GM19025 (cell line): ENCODE results near the gene DNM1L.
"Not testable (repeated sequence)": the region's sequence is repeated elsewhere in the genome, so short reads cannot be mapped to it uniquely, and the experiment has no call there.

Experiments
- ATAC-seq: cut with Tn5 transposase; IDR thresholded peaks from one replicate; pipeline ENCODE4 v1.9.1; 2021; ENCODE audit warnings: mild to moderate bottlenecking, low read depth, moderate library complexity; ENCODE audit not compliant: unreplicated experiment

The DNM1L gene

DNA sequence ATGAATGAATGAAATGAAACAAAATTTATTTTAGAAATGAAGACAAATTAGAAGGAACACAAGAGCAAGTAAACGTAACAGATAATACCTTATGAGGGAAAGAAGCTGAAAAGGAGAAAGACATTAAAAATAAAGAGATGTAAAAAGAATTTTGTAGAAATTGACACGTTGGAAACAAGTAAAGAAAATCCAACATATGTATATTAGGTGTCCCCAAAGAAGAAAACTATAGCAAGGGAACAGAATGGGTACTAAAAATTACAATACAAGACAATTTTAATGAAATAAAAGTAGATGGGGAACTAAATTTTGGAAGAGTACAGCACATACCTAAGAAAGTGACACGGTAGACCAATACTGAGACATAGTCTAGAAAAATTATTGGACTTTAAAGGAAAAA lies 16.7 kb downstream of the DNM1L start:
- no peak for ATAC-seq

- no peak for ATAC-seq
These were observed 18.3 kb downstream of the DNM1L start for GRCh38 chr12:32697445-32697844.

DNA sequence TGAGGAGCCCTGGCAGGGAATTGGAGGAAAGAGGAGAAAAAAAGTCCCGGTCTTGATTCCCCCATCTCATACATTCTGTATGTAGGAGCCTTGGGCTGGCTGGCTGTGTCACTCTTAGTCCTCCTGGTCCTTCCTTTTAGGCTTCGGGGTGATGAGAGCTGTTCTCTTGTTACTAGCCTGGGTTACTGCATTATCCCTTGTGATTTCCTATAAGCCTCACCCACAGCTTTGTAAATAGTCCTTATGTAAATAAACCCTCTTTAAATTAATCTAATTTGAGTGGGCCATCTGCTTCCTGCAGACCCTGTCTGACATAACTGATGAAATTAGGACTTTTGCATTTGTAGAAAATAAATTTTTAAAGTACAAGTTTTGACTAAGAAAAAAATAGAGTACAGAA lies 19.2 kb downstream of the DNM1L start:
- no peak for ATAC-seq

DNA sequence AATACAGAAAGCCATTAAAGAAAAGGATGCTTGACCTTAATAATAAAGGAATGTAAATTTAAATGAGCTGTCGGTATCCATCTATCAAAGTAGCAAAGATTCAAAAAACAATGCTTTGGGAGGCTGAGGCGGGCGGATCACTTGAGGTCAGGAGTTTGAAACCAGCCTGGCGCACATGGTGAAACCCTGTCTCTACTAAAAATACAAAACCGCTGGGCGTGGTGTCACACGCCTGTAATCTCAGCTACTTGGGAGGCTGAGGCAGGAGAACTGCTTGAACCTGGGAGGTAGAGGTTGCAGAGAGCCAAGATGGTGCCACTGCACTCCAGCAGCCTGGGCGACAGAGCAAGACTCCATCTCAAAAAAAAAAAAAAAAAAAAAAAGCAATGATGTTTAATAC lies 20.3 kb downstream of the DNM1L start:
- not testable (repeated sequence) for ATAC-seq

- no peak for ATAC-seq
These were observed 23.4 kb downstream of the DNM1L start for GRCh38 chr12:32702473-32702872.

DNA sequence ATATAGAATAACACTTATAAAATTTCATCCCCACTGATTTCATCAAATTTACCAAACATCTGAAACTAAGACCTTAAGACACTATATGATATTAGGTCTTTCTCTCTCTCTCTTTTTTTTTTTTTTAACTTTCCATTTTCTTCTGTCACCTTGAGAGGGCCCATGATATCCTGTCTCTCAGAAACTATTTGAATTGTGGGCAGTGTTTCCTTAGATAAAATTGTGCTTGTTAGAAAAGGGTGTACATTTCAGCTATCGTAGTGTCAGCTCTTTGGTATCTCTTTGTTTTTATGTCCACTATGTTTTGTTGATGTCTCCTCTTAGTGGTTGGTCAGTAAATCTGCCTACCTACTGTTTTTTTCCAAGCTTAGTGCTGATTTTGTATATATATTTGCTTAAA lies 23.8 kb downstream of the DNM1L start:
- ATAC-seq, result no peak

DNA sequence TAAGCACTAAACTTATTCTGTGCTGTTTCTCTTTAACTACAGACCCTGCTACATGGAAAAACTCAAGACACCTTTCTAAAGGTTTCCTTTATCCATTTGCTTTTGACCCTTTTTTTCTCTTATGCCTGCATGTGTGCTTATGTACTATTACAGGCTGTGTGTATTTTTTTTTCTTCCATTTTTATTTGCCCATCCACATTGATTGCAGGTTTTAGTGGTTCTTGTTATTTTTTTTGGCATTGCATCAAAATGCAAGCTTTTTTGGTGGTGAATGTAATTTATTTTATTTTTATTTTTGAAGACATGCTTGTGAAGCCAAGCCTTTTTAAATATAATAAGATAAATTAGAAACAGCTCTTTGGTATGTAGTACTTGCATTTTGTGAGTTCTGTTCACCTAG lies 26.7 kb downstream of the DNM1L start:
- no peak for ATAC-seq

GRCh38 chr12:32706335-32707024 lies 27.4 kb downstream of the DNM1L start:
- no peak for ATAC-seq

GRCh38 chr12:32708926-32709325 lies 29.8 kb downstream of the DNM1L start:
- ATAC-seq, result no peak

DNA sequence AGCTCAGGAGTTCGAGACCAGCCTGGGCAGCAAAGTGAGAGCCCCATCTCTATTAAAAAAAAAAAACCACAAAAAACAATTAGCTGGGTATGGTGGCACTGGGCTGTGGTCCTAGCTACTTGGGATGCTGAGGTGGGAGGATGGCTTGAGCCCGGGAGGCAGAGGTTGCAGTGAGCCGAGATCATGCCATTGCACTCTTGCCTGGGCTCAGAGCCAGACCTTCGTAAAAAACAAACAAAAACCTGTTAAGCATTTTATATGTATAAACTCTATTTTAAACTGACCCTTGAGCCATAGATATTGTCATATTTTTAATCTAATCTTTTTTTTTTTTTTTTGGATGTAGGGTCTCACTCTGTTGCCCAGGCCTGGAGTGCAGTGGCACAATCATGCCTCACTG lies 35.7 kb downstream of the DNM1L start:
- no peak for ATAC-seq

GRCh38 chr12:32718926-32719325 lies 39.8 kb downstream of the DNM1L start:
- ATAC-seq, result no peak

DNA sequence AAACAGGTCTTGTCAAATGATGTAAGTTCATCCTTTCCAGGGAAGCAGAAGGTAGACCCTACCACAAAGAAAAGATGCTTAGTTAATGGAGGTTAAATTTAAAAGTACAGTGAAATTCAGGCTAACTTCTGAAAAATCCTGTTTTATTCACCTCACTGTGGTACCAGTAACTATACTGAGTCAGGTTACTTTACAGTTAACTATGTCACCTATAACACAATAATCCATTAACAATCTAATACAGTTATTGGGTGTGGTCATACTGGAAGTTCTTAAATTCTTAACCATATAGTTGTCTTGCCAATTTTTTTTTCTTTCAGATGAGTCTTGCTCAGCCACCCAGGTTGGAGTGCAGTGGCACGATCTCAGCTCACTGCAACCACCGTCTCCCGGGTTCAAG lies 46.2 kb downstream of the DNM1L start:
- ATAC-seq, result not testable (repeated sequence)

DNA sequence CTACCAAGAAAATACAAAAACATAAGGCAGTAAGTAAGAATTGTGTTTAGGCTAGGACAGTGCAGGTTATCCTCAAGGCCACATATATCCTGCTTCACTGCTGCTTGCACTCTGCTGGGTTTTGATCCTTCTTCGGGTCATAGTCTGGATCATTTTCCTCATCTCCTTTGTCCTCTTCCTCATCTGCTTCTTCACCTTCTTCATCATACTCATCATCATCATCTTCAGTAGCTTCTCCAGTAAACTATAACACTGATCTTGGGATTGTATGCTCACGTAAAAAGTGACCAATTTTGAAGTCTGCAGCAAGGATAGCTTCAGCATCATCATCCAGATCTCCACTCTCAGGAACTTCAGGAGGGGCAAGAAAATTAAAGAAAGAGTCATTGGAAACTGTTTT lies 47.2 kb downstream of the DNM1L start:
- ATAC-seq, result no peak

- no peak for ATAC-seq
These were observed 48.1 kb downstream of the DNM1L start for GRCh38 chr12:32727237-32727636.

GRCh38 chr12:32734952-32735351 lies 55.9 kb downstream of the DNM1L start:
- ATAC-seq, result no peak

DNA sequence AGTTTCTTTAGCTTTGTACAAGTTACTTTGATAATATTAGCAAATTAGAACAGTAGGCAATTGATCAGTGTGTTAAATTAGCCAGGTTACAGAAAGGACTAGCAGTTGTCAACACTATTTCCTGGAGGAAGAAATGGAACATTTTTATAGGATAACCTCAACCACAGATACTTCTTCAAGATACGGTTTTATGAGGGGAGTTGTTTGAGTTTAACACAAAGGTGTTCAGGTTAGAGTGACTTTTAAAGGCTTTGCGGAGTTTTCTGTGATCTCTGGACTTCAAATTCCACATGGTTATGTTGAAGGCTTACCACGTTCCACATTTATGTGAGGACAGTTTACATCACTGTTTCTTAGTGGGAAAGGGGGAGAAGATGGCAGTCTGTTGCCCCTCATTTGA lies 57.3 kb downstream of the DNM1L start:
- ATAC-seq, result no peak

DNA sequence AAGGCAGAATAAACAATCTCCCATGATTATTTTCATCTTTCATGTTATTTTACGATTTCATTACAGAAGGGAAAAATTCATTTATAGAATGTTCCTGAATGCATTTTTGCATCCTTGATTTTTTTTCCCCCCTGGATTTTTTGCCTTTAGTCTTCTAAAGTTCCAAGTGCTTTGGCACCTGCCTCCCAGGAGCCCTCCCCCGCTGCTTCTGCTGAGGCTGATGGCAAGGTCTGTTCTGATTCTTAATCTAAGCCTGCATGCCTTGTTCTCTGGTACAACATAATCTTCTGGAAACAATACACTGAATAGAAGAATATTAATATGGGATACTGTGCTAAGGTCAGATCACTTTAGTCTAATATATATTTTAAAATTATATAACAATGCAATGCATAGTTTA lies 58.6 kb downstream of the DNM1L start:
- ATAC-seq, result no peak

- ATAC-seq, result no peak
These were observed 60.2 kb downstream of the DNM1L start for GRCh38 chr12:32739279-32739678.

- ATAC-seq, result no peak
These were observed 63.0 kb downstream of the DNM1L start for GRCh38 chr12:32742133-32742532.

DNA sequence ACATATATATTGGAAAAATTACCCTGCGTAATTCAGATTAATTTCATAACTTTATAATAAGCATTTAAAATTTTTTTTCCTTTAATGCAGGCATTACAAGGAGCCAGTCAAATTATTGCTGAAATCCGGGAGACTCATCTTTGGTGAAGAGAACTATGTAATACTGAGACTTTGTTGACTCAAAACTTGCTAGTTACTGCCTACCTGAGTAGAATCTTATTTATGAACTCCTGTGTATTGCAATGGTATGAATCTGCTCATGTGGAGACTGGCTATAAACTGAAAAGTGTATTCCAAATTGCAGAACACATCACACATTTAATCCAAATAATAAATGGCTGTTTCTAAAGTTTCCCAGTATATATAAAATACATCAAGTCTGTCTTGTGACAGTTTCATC lies 64.2 kb downstream of the DNM1L start:
- ATAC-seq, result no peak

DNA sequence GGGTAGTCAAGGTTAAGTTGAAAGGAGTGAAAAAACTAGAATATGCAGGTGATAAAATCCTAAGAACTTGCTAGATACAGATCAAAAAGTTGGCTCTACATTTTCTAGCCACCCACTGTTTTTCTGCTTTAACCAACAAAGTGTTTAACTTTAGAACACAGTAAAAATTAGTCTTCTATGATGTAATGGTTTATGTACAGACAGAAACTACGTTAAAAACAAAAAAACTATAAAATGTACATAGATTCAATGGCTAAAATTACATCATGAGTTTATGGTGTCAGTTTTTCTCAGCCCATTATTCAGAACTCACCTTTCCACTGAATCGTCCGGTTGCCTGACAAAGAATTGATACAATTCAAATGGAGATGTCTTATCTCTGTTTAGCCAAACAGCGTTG lies 74.5 kb downstream of the DNM1L start:
- no peak for ATAC-seq

DNA sequence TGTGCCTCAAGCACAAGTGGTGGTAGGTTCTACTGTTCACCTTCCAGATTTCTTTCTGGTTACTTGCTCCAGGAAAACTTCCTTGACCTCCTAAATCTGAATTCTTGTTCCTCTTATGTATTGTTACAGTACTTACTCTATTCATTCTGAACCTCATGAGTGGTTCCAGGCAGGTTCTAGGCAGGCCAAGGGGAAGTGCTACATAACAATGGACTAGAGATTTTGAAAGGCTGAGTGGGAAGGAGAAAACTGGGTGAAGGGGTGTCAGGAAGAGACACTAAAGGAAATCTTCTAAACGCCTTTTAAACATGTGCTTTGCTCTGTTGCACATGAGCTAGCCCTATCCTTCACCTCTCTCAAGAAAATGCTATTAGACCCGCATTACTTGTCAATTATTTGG lies 75.0 kb downstream of the DNM1L start:
- ATAC-seq, result no peak

GRCh38 chr12:32755051-32755653 lies 76.1 kb downstream of the DNM1L start:
- ATAC-seq, result peak; percentile 59
